ENCODE measurements around the gene STRN4.

The STRN4 gene

GRCh38 chr19:46759206-46759605 lies 13.0 kb upstream of the STRN4 start:
- ATAC-seq = no peak
- TF ChIP-seq, protein P1, sequence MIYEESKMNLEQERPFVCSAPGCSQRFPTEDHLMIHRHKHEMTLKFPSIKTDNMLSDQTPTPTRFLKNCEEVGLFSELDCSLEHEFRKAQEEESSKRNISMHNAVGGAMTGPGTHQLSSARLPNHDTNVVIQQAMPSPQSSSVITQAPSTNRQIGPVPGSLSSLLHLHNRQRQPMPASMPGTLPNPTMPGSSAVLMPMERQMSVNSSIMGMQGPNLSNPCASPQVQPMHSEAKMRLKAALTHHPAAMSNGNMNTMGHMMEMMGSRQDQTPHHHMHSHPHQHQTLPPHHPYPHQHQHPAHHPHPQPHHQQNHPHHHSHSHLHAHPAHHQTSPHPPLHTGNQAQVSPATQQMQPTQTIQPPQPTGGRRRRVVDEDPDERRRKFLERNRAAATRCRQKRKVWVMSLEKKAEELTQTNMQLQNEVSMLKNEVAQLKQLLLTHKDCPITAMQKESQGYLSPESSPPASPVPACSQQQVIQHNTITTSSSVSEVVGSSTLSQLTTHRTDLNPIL (CRISPR knock-in tag; IDR thresholded peaks at IDR 0.05; ENCODE audit: low read depth) = no peak
- TF ChIP-seq CSDC2 (CRISPR knock-in tag; IDR thresholded peaks at IDR 0.05) = no peak
- no peak for TF ChIP-seq BACH2 (CRISPR knock-in tag; IDR thresholded peaks at IDR 0.05; ENCODE audit: borderline replicate concordance)
- TF ChIP-seq TCF4 (CRISPR knock-in tag; IDR thresholded peaks at IDR 0.05; ENCODE audit: borderline replicate concordance) = no peak
- TF ChIP-seq ARNTL (CRISPR knock-in tag; IDR thresholded peaks at IDR 0.05; ENCODE audit: borderline replicate concordance, low read depth) = no peak
- TF ChIP-seq, protein P2, sequence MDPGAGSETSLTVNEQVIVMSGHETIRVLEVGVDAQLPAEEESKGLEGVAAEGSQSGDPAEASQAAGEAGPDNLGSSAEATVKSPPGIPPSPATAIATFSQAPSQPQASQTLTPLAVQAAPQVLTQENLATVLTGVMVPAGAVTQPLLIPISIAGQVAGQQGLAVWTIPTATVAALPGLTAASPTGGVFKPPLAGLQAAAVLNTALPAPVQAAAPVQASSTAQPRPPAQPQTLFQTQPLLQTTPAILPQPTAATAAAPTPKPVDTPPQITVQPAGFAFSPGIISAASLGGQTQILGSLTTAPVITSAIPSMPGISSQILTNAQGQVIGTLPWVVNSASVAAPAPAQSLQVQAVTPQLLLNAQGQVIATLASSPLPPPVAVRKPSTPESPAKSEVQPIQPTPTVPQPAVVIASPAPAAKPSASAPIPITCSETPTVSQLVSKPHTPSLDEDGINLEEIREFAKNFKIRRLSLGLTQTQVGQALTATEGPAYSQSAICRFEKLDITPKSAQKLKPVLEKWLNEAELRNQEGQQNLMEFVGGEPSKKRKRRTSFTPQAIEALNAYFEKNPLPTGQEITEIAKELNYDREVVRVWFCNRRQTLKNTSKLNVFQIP (CRISPR knock-in tag; IDR thresholded peaks at IDR 0.05; ENCODE audit: borderline replicate concordance, low read depth) = no peak
- no peak for TF ChIP-seq TOX (CRISPR knock-in tag; IDR thresholded peaks at IDR 0.05; ENCODE audit: borderline replicate concordance)
- TF ChIP-seq PATZ1 (CRISPR knock-in tag; IDR thresholded peaks at IDR 0.05; ENCODE audit: borderline replicate concordance) = no peak
- no peak for TF ChIP-seq PPARA (CRISPR knock-in tag; IDR thresholded peaks at IDR 0.05; ENCODE audit: borderline replicate concordance)
- no peak for TF ChIP-seq ZC3H10 (CRISPR knock-in tag; IDR thresholded peaks at IDR 0.05)
- TF ChIP-seq RARB (CRISPR knock-in tag; IDR thresholded peaks at IDR 0.05) = no peak
- TF ChIP-seq SNAI2 (CRISPR knock-in tag; IDR thresholded peaks at IDR 0.05) = no peak
- no peak for TF ChIP-seq ESRRG (CRISPR knock-in tag; IDR thresholded peaks at IDR 0.05)
- TF ChIP-seq GLIS3 (CRISPR knock-in tag; IDR thresholded peaks at IDR 0.05) = no peak
- no peak for TF ChIP-seq ZNF70 (CRISPR knock-in tag; IDR thresholded peaks at IDR 0.05)
- no peak for TF ChIP-seq ZFP3 (CRISPR knock-in tag; IDR thresholded peaks at IDR 0.05)
- no peak for TF ChIP-seq ZNF8 (CRISPR knock-in tag; IDR thresholded peaks at IDR 0.05)
- TF ChIP-seq, protein P3, sequence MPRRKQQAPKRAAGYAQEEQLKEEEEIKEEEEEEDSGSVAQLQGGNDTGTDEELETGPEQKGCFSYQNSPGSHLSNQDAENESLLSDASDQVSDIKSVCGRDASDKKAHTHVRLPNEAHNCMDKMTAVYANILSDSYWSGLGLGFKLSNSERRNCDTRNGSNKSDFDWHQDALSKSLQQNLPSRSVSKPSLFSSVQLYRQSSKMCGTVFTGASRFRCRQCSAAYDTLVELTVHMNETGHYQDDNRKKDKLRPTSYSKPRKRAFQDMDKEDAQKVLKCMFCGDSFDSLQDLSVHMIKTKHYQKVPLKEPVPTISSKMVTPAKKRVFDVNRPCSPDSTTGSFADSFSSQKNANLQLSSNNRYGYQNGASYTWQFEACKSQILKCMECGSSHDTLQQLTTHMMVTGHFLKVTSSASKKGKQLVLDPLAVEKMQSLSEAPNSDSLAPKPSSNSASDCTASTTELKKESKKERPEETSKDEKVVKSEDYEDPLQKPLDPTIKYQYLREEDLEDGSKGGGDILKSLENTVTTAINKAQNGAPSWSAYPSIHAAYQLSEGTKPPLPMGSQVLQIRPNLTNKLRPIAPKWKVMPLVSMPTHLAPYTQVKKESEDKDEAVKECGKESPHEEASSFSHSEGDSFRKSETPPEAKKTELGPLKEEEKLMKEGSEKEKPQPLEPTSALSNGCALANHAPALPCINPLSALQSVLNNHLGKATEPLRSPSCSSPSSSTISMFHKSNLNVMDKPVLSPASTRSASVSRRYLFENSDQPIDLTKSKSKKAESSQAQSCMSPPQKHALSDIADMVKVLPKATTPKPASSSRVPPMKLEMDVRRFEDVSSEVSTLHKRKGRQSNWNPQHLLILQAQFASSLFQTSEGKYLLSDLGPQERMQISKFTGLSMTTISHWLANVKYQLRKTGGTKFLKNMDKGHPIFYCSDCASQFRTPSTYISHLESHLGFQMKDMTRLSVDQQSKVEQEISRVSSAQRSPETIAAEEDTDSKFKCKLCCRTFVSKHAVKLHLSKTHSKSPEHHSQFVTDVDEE (CRISPR knock-in tag; IDR thresholded peaks at IDR 0.05) = no peak
- no peak for TF ChIP-seq OSR1 (CRISPR knock-in tag; IDR thresholded peaks at IDR 0.05)

DNA sequence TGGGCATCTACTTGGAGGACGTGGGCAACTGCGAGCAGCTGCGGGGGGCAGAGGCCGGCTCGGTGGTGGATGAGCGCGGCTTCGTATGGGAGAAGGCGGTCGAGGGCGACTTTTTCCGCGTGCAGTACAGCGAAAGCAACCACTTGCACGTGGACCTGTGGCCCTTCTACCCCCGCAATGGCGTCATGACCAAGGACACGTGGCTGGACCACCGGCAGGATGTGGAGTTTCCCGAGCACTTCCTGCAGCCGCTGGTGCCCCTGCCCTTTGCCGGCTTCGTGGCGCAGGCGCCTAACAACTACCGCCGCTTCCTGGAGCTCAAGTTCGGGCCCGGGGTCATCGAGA lies 10.3 kb upstream of the STRN4 start:
- TF ChIP-seq CSRNP3 (CRISPR knock-in tag; IDR thresholded peaks at IDR 0.05) = no peak
- TF ChIP-seq ZFP30 (CRISPR knock-in tag; IDR thresholded peaks at IDR 0.05) = no peak
- no peak for TF ChIP-seq BACH2 (CRISPR knock-in tag; IDR thresholded peaks at IDR 0.05; ENCODE audit: borderline replicate concordance)
- TF ChIP-seq CSDC2 (CRISPR knock-in tag; IDR thresholded peaks at IDR 0.05) = no peak
- no peak for TF ChIP-seq ZNF565 (CRISPR knock-in tag; conservative IDR thresholded peaks at IDR 0.05; ENCODE audit: low read depth)
- TF ChIP-seq PPARA (CRISPR knock-in tag; IDR thresholded peaks at IDR 0.05; ENCODE audit: borderline replicate concordance) = no peak
- TF ChIP-seq ESRRG (CRISPR knock-in tag; IDR thresholded peaks at IDR 0.05) = no peak
- TF ChIP-seq ZNF70 (CRISPR knock-in tag; IDR thresholded peaks at IDR 0.05) = no peak
- ATAC-seq = no peak

Data from SK-N-SH treated with all-trans-retinoic acid at 6 μM for 48 hours (cell line).